ENCODE measurements around the gene NXN.
"Not testable (repeated sequence)": the region's sequence is repeated elsewhere in the genome, so short reads cannot be mapped to it uniquely, and the experiment has no call there.

Gene NXN

GRCh38 chr17:980406-981291, 1.1 kb upstream of the NXN start:
- peak; percentile 43 to 63 for DNase-seq (ENCODE audit: low read depth in 2 of 2, low spot score in 1 of 2)

- no peak for DNase-seq (ENCODE audit: low read depth in 2 of 2, low spot score in 1 of 2)
Observed at GRCh38 chr17:979212-979538, 401 bp downstream of the NXN start.

- no peak for DNase-seq (ENCODE audit: low read depth in 2 of 2, low spot score in 1 of 2)
Observed at GRCh38 chr17:978103-979093, 1.2 kb downstream of the NXN start.

GRCh38 chr17:977166-977565, 2.4 kb downstream of the NXN start:
- DNase-seq (ENCODE audit: low read depth in 2 of 2, low spot score in 1 of 2): no peak

GRCh38 chr17:976312-976711, 3.3 kb downstream of the NXN start:
- DNase-seq (ENCODE audit: low read depth in 2 of 2, low spot score in 1 of 2): no peak

- DNase-seq (ENCODE audit: low read depth in 2 of 2, low spot score in 1 of 2): no peak
Observed at GRCh38 chr17:975371-975915, 4.1 kb downstream of the NXN start.

GRCh38 chr17:974778-975177, 4.8 kb downstream of the NXN start:
- DNase-seq (ENCODE audit: low read depth in 2 of 2, low spot score in 1 of 2): not testable (repeated sequence)

- no peak for DNase-seq (ENCODE audit: low read depth in 2 of 2, low spot score in 1 of 2)
Observed at GRCh38 chr17:973053-973452, 6.5 kb downstream of the NXN start.

GRCh38 chr17:971861-972260, 7.7 kb downstream of the NXN start:
- DNase-seq (ENCODE audit: low read depth in 2 of 2, low spot score in 1 of 2): not testable (repeated sequence)

GRCh38 chr17:970364-970763, 9.2 kb downstream of the NXN start:
- DNase-seq (ENCODE audit: low read depth in 2 of 2, low spot score in 1 of 2): no peak

- no peak for DNase-seq (ENCODE audit: low read depth in 2 of 2, low spot score in 1 of 2)
Observed at GRCh38 chr17:969811-970355, 9.7 kb downstream of the NXN start.

- no peak for DNase-seq (ENCODE audit: low read depth in 2 of 2, low spot score in 1 of 2)
Observed at GRCh38 chr17:968812-969730, 10.5 kb downstream of the NXN start.

- DNase-seq (ENCODE audit: low read depth in 2 of 2, low spot score in 1 of 2): no peak
Observed at GRCh38 chr17:967122-967521, 12.5 kb downstream of the NXN start.

- no peak for DNase-seq (ENCODE audit: low read depth in 2 of 2, low spot score in 1 of 2)
Observed at GRCh38 chr17:965311-965989, 14.1 kb downstream of the NXN start.

- DNase-seq (ENCODE audit: low read depth in 2 of 2, low spot score in 1 of 2): no peak
Observed at GRCh38 chr17:964876-965275, 14.7 kb downstream of the NXN start.

GRCh38 chr17:962670-963069, 16.9 kb downstream of the NXN start:
- DNase-seq (ENCODE audit: low read depth in 2 of 2, low spot score in 1 of 2): no peak

GRCh38 chr17:962166-962565, 17.4 kb downstream of the NXN start:
- DNase-seq (ENCODE audit: low read depth in 2 of 2, low spot score in 1 of 2): no peak

- DNase-seq (ENCODE audit: low read depth in 2 of 2, low spot score in 1 of 2): no peak
Observed at GRCh38 chr17:958712-959451, 20.7 kb downstream of the NXN start.

- no peak for DNase-seq (ENCODE audit: low read depth in 2 of 2, low spot score in 1 of 2)
Observed at GRCh38 chr17:957856-958421, 21.6 kb downstream of the NXN start.
